Muscle layer of duodenum (tissue), 2 donors: ENCODE results near the gene LHX5.

Source experiments
- H3K27ac ChIP-seq: one replicate; pipeline ENCODE4 v1.7.0; 2013; ENCODE audit warnings: mild to moderate bottlenecking, low read length
- H3K27me3 ChIP-seq: one replicate; pipeline ENCODE4 v1.7.0; 2013; ENCODE audit warnings: low read depth, mild to moderate bottlenecking, control low read depth, low read length
- H3K36me3 ChIP-seq, 2 donors: one replicate each; pipeline ENCODE4 v1.7.0; 2013; ENCODE audit warnings: low read length in 2 of 2, control low read depth in 1 of 2, mild to moderate bottlenecking in 1 of 2; ENCODE audit not compliant: insufficient read depth in 2 of 2, control insufficient read depth in 1 of 2
- H3K4me1 ChIP-seq, 2 donors: one replicate each; pipeline ENCODE4 v1.7.0; 2013; ENCODE audit warnings: low read length in 2 of 2, mild to moderate bottlenecking in 2 of 2, control low read depth in 1 of 2, moderate library complexity in 1 of 2; ENCODE audit not compliant: insufficient read depth in 2 of 2, control insufficient read depth in 1 of 2
- H3K4me3 ChIP-seq, 2 donors: one replicate each; pipeline ENCODE4 v1.7.0; 2013; ENCODE audit warnings: low read length in 2 of 2, low read depth in 1 of 2, mild to moderate bottlenecking in 1 of 2
- H3K9me3 ChIP-seq, 2 donors: one replicate each; pipeline ENCODE4 v1.7.0; 2013; ENCODE audit warnings: low read length in 2 of 2, control low read depth in 1 of 2, mild to moderate bottlenecking in 1 of 2; ENCODE audit not compliant: control insufficient read depth in 1 of 2
- donor health status: healthy.

LHX5 gene

GRCh38 chr12:113477171-113477841 lies 5.6 kb upstream of the LHX5 start:
- Histone ChIP-seq H3K9me3 (no peaks in the 10 kb centered on the region), H3K27me3 (peaks cover 72% of the 10 kb centered on the region), H3K36me3 (no peaks in the 10 kb centered on the region), H3K27ac (no peak overlapping the region), H3K4me1 (peaks cover 0 to 18% of the 10 kb centered on the region in 2 donors), H3K4me3 (no peak overlapping the region)

DNA sequence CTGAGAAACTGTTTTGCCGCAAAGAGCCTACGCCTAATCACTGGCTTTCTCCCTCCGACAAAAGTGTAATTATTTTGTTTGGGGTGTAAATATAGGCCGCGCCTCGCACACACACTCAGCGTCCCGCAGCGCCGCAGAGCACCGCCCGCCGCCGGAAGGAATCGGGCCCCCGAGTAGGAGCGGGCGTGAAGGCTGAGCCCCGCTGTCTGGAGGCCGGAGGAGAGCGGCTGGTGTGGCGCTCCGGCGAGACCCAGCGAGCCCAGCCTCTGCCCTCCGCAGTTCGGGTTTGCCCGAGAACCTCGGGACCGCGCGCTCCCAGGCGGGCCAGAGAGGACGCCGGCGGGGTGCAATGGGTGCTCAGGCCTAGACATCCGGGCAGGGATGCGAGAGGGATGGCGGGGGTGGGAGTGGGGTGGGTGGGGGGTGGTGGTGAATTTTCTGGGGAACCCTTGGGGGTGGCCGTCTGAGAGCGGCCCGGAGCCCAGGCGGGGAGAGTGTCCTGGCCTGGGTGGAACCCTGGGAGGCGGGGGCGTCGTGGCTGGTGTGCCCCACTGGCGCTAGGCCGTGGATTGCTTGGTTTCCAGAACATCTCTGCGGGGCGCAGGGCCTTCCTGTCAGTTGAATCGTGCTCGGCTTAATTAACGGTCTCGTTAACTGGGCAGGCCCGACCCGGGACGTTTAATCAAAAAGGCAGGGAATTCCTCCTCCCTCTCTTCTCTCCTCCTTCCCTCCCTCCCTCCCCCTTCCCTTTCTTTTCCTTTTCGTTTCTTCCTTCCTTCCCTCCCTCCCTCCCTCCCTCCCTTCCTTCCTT lies 4.7 kb upstream of the LHX5 start:
- no peak overlapping the region for H3K4me3 ChIP-seq
- peaks cover 71% of the 10 kb centered on the region for H3K27me3 ChIP-seq
- H3K36me3 ChIP-seq, result no peaks in the 10 kb centered on the region
- H3K9me3 ChIP-seq, result no peaks in the 10 kb centered on the region
- peaks cover 0 to 23% of the 10 kb centered on the region in 2 donors for H3K4me1 ChIP-seq
- H3K27ac ChIP-seq, result no peak overlapping the region

- H3K27ac ChIP-seq, result no peak overlapping the region
- H3K36me3 ChIP-seq, result no peaks in the 10 kb centered on the region
- no peaks in the 10 kb centered on the region for H3K9me3 ChIP-seq
- no peak overlapping the region for H3K4me3 ChIP-seq
- peaks cover 64% of the 10 kb centered on the region for H3K27me3 ChIP-seq
- peaks cover 0 to 23% of the 10 kb centered on the region in 2 donors for H3K4me1 ChIP-seq
Measured at GRCh38 chr12:113475451-113476175, 3.9 kb upstream of the LHX5 start.

DNA sequence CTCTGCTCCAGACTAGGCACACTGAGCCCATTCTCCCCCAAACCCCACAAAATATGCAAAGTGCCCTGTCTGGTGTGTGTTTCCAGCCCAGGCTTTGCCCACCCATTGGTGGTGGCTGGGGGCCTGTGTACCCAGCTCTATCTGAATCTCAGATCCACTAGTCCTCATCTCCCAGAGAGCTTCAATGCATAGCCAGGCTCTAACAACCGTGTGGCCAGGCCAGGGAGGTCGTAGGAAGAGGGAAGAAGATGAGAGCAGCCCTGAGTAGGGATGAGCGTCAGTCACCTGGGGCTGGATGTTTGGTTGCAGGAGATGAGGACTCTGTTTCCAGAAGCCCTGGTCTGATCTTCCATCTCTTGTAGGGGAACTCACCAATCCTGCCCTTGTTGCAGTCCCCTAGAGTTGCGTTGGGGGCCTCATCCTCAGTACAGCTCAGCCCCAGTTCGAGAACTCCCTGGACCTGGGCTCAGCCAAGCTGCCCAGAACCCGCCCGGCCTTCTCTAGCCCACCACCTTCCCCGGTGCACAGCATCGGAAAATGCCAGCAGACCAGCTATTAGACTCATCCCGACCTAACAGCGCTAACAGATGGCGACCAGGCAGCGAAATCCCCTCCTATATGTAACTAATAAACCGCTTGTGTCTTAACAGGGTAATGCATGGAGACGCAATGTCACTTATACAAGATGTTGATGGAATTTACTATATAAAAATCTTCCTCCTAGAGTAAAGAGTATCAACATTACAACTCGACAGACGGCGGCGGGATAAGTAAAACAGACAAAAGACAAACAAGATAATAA lies 3.2 kb upstream of the LHX5 start:
- H3K4me1 ChIP-seq, result peaks cover 0 to 20% of the 10 kb centered on the region in 2 donors
- no peaks in the 10 kb centered on the region for H3K9me3 ChIP-seq
- H3K27me3 ChIP-seq, result peaks cover 60% of the 10 kb centered on the region
- H3K4me3 ChIP-seq, result no peak overlapping the region
- no peak overlapping the region for H3K27ac ChIP-seq
- H3K36me3 ChIP-seq, result no peaks in the 10 kb centered on the region

DNA sequence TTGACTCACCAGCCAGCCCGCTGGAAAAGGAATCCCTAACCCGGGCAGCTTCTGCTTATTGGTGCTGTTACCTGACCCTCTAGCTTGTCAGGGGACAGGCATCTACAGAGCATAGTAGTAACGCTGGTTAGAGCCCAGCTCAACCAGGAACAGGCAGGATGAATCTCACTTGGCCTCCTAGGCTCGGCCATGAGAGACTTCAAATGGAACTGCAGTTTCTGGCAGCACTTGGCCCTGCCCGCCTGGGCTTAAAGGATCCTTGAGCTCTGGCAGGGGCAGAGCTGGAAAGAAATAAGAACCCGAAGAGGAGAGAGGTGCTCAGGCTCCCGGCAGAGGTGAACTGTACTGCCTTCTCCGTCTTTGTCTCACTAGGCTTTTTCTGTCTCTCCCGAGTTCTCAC lies 2.3 kb upstream of the LHX5 start:
- Histone ChIP-seq H3K36me3 (no peaks in the 10 kb centered on the region), H3K4me1 (peaks cover 0 to 15% of the 10 kb centered on the region in 2 donors), H3K27me3 (peaks cover 59% of the 10 kb centered on the region), H3K9me3 (no peaks in the 10 kb centered on the region), H3K27ac (no peak overlapping the region), H3K4me3 (no peak overlapping the region)

GRCh38 chr12:113473400-113473799 lies 1.7 kb upstream of the LHX5 start:
- Histone ChIP-seq H3K4me3 (no peak overlapping the region), H3K36me3 (no peaks in the 10 kb centered on the region), H3K27me3 (peaks cover 59% of the 10 kb centered on the region), H3K4me1 (peaks cover 0 to 15% of the 10 kb centered on the region in 2 donors), H3K27ac (no peak overlapping the region), H3K9me3 (no peaks in the 10 kb centered on the region)

GRCh38 chr12:113472191-113473121 lies 785 bp upstream of the LHX5 start:
- no peaks in the 10 kb centered on the region for H3K36me3 ChIP-seq
- no peaks in the 10 kb centered on the region for H3K9me3 ChIP-seq
- H3K27ac ChIP-seq, result no peak overlapping the region
- no peak overlapping the region for H3K4me3 ChIP-seq
- peaks cover 0 to 22% of the 10 kb centered on the region in 2 donors for H3K4me1 ChIP-seq
- H3K27me3 ChIP-seq, result peaks cover 58% of the 10 kb centered on the region

GRCh38 chr12:113470871-113471618 lies 626 bp downstream of the LHX5 start:
- no peak overlapping the region for H3K4me3 ChIP-seq
- no peak overlapping the region for H3K27ac ChIP-seq
- peaks cover 0 to 31% of the 10 kb centered on the region in 2 donors for H3K4me1 ChIP-seq
- H3K27me3 ChIP-seq, result peaks cover 68% of the 10 kb centered on the region
- no peaks in the 10 kb centered on the region for H3K36me3 ChIP-seq
- no peaks in the 10 kb centered on the region for H3K9me3 ChIP-seq

- H3K27ac ChIP-seq, result no peak overlapping the region
- no peak overlapping the region for H3K4me3 ChIP-seq
- peaks cover 71% of the 10 kb centered on the region for H3K27me3 ChIP-seq
- H3K36me3 ChIP-seq, result no peaks in the 10 kb centered on the region
- H3K4me1 ChIP-seq, result peaks cover 0 to 35% of the 10 kb centered on the region in 2 donors
- no peaks in the 10 kb centered on the region for H3K9me3 ChIP-seq
Measured at GRCh38 chr12:113469949-113470743, 1.5 kb downstream of the LHX5 start.
